ENCODE results near the gene P3H3.

DNA sequence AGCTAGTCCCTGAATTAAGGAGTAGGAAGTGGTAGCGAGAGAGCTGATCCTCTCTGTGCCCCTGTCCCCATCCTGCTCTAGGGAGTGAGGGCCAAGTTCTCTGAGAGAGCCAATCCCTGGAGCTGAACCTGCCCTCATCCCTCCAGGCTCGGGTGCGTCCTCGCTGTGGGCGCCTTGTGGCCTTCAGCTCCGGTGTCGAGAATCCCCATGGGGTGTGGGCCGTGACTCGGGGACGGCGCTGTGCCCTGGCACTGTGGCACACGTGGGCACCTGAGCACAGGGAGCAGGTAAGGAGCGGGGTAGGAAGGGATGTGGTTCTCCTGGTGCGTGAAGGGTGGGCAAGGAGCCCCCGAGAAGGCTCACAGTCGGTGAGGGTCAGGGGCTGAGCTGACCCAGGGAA is 10.6 kb downstream of the P3H3 start:
- TF ChIP-seq CTCF (IDR thresholded peaks at IDR 0.05; ENCODE audit: low read depth, low read length, missing input control) (no peak), YY1 (IDR thresholded peaks at IDR 0.05) (no peak), GABPA (IDR thresholded peaks at IDR 0.05 in 1 of 2, conservative IDR thresholded peaks at IDR 0.05 in 1 of 2) (no peak), RAD21 (IDR thresholded peaks at IDR 0.05) (no peak)
- TF ChIP-seq, protein P1, sequence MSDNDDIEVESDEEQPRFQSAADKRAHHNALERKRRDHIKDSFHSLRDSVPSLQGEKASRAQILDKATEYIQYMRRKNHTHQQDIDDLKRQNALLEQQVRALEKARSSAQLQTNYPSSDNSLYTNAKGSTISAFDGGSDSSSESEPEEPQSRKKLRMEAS (IDR thresholded peaks at IDR 0.05), result no peak

All from liver (tissue), 3 donors.